Measurements from ENCODE around the gene EIF2S1. TPM values are rescaled to one million over a fixed set of nuclear protein-coding genes. Genes with fewer than 3 reads are reported as not detected.

The EIF2S1 gene
- total RNA-seq, 4 donors from 2014 or later, result 27.1 to 74.3 (median 35.9) TPM

GRCh38 chr14:67426983-67427606 lies 67.0 kb downstream of the EIF2S1 start:
- DNase-seq, result peak; percentile 61 to 88 (median 78)

GRCh38 chr14:67428501-67429031 lies 68.4 kb downstream of the EIF2S1 start:
- H3K27me3 ChIP-seq, result no peaks in the 10 kb centered on the region
- H3K9me3 ChIP-seq, result no peaks in the 10 kb centered on the region
- H3K36me3 ChIP-seq, result no peaks in the 10 kb centered on the region
- TF ChIP-seq POLR2A (IDR thresholded peaks at IDR 0.05) (no peak), CTCF (IDR thresholded peaks at IDR 0.05) (peak in 3 of 6 experiments; percentile 40 to 45 (median 45))
- no peak overlapping the region for H3K4me3 ChIP-seq
- peaks cover 0 to 12% (median 2%) of the 10 kb centered on the region in 4 donors for H3K4me1 ChIP-seq
- peak overlapping the region in 3 of 4 donors; percentile 8 to 88 (median 63) for H3K27ac ChIP-seq
- peak in 2 of 3 donors; percentile 73 to 74 for DNase-seq

More at GRCh38 chr14:67426983-67427606, 67.0 kb downstream of the EIF2S1 start:
- H3K9me3 ChIP-seq, result no peaks in the 10 kb centered on the region
- H3K4me3 ChIP-seq, result no peak overlapping the region
- H3K36me3 ChIP-seq, result no peaks in the 10 kb centered on the region
- TF ChIP-seq CTCF (IDR thresholded peaks at IDR 0.05) (peak; percentile 50 to 94 (median 88)), POLR2A (IDR thresholded peaks at IDR 0.05) (no peak)
- no peaks in the 10 kb centered on the region for H3K27me3 ChIP-seq
- peaks cover 0 to 12% (median 2%) of the 10 kb centered on the region in 4 donors for H3K4me1 ChIP-seq
- H3K27ac ChIP-seq, result no peak overlapping the region

GRCh38 chr14:67429510-67430205 lies 69.5 kb downstream of the EIF2S1 start:
- no peak for TF ChIP-seq POLR2A (IDR thresholded peaks at IDR 0.05)
- no peak for TF ChIP-seq CTCF (IDR thresholded peaks at IDR 0.05)
- H3K27ac ChIP-seq, result no peak overlapping the region
- H3K36me3 ChIP-seq, result no peaks in the 10 kb centered on the region
- no peaks in the 10 kb centered on the region for H3K27me3 ChIP-seq
- no peak overlapping the region for H3K4me3 ChIP-seq
- no peaks in the 10 kb centered on the region for H3K9me3 ChIP-seq
- peaks cover 0 to 12% (median 2%) of the 10 kb centered on the region in 4 donors for H3K4me1 ChIP-seq
- DNase-seq, result no peak

GRCh38 chr14:67432050-67432564 lies 72.0 kb downstream of the EIF2S1 start:
- H3K27ac ChIP-seq, result no peak overlapping the region
- H3K4me3 ChIP-seq, result no peak overlapping the region
- TF ChIP-seq POLR2A (IDR thresholded peaks at IDR 0.05) (no peak), CTCF (IDR thresholded peaks at IDR 0.05) (no peak)
- no peaks in the 10 kb centered on the region for H3K9me3 ChIP-seq
- no peaks in the 10 kb centered on the region for H3K36me3 ChIP-seq
- H3K27me3 ChIP-seq, result no peaks in the 10 kb centered on the region
- DNase-seq, result no peak
- H3K4me1 ChIP-seq, result peaks cover 0 to 21% (median 2%) of the 10 kb centered on the region in 4 donors

GRCh38 chr14:67435603-67436002 lies 75.5 kb downstream of the EIF2S1 start:
- DNase-seq, result no peak
- Histone ChIP-seq H3K27me3 (no peaks in the 10 kb centered on the region), H3K4me1 (peaks cover 0 to 13% (median 0%) of the 10 kb centered on the region in 4 donors), H3K4me3 (no peak overlapping the region), H3K9me3 (no peaks in the 10 kb centered on the region), H3K27ac (no peak overlapping the region), H3K36me3 (no peaks in the 10 kb centered on the region)
- TF ChIP-seq POLR2A (IDR thresholded peaks at IDR 0.05) (no peak), CTCF (IDR thresholded peaks at IDR 0.05) (no peak)

Small RNA genes lying within 50 kb of the gene (small RNA-seq; reads per million reads assigned to genes)
- gene RF00019, result 0 reads per million in 2 donors

Other genes with a start within 250 kb of the EIF2S1 start
- under 1 TPM in 1 of 4 donors, not detected in 3; 0.67 TPM for gene GARIN2, start 170.9 kb upstream of the EIF2S1 start, total RNA-seq
- gene PALS1, start 118.9 kb upstream of the EIF2S1 start, total RNA-seq, result 10 to 100 TPM; 36.3 to 95.1 (median 61.1) TPM
- gene ATP6V1D, start 524 bp upstream of the EIF2S1 start, total RNA-seq, result 10 to 100 TPM; 67.0 to 93.3 (median 78.5) TPM
- gene PLEK2, start 51.8 kb downstream of the EIF2S1 start, total RNA-seq, result 10 to 100 TPM; 19.7 to 40.3 (median 33.6) TPM
- gene TMEM229B, start 128.4 kb downstream of the EIF2S1 start, total RNA-seq, result 10 to 100 TPM in 3 of 4 donors, 1 to 10 TPM in 1; 8.3 to 39.7 (median 31.7) TPM
- gene PLEKHH1, start 173.0 kb downstream of the EIF2S1 start, total RNA-seq, result 100 to 1,000 TPM in 2 of 4 donors, 10 to 100 TPM in 2; 68.5 to 142 (median 92.0) TPM
- 10 to 100 TPM; 25.6 to 45.7 (median 28.1) TPM for gene PIGH, start 239.9 kb downstream of the EIF2S1 start, total RNA-seq

Data from Peyer's patch (tissue), 4 donors.